Hepatocyte (in vitro differentiated cells): ENCODE measurements around the gene TP53I3.
"Not testable (repeated sequence)": the region's sequence is repeated elsewhere in the genome, so short reads cannot be mapped to it uniquely, and the experiment has no call there.

ENCODE experiments used
- EZH2phosphoT487 ChIP-seq: fragments of 200-600 bp; sonication (generic); IDR thresholded peaks from one replicate; pipeline ENCODE4 v1.6.1; 2018; ENCODE audit warnings: antibody characterized with exemption, mild to moderate bottlenecking, low read depth, moderate library complexity; ENCODE audit not compliant: unreplicated experiment, severe bottlenecking
- TF ChIP-seq, protein P1 (sequence below): fragments of 200-600 bp; sonication (generic); IDR thresholded peaks from 2 replicates; pipeline ENCODE4 v1.5.1; 2016; ENCODE audit warnings: antibody characterized with exemption, mild to moderate bottlenecking; ENCODE audit not compliant: poor library complexity

DNA sequence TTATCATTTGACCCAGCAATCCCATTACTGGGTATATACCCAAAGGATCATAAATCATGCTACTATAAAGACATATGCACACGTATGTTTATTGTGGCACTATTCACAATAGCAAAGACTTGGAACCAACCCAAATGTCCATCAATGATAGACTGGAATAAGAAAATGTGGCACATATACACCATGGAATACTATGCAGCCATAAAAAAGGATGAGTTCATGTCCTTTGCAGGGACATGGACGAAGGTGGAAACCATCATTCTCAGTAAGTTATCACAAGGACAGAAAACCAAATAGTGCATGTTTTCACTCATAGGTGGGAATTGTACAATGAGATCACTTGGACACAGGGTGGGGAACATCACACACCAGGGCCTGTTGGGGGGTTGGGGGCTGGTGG lies 16.1 kb upstream of the TP53I3 start:
- TF ChIP-seq, protein P1, sequence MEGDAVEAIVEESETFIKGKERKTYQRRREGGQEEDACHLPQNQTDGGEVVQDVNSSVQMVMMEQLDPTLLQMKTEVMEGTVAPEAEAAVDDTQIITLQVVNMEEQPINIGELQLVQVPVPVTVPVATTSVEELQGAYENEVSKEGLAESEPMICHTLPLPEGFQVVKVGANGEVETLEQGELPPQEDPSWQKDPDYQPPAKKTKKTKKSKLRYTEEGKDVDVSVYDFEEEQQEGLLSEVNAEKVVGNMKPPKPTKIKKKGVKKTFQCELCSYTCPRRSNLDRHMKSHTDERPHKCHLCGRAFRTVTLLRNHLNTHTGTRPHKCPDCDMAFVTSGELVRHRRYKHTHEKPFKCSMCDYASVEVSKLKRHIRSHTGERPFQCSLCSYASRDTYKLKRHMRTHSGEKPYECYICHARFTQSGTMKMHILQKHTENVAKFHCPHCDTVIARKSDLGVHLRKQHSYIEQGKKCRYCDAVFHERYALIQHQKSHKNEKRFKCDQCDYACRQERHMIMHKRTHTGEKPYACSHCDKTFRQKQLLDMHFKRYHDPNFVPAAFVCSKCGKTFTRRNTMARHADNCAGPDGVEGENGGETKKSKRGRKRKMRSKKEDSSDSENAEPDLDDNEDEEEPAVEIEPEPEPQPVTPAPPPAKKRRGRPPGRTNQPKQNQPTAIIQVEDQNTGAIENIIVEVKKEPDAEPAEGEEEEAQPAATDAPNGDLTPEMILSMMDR, result not testable (repeated sequence)
- not testable (repeated sequence) for TF ChIP-seq EZH2phosphoT487
